ENCODE measurements around the gene ARHGAP19. TPM values are rescaled to one million over a fixed set of nuclear protein-coding genes. Genes with fewer than 3 reads are reported as not detected.
A peak's percentile ranks its signal among the peaks of the same experiment; 100 is the strongest.

Gene ARHGAP19
- total and polyA plus RNA-seq, 9 of the 15 experiments (the other 6 are each of a cell fraction or from before 2014, with no cell fraction given): 14.8 to 49.5 (median 26.8) TPM

- TF ChIP-seq TFE3 (CRISPR knock-in tag; IDR thresholded peaks at IDR 0.05) (no peak), CBX2 (IDR thresholded peaks at IDR 0.05; ENCODE audit: insufficient read depth, low read length, poor library complexity, severe bottlenecking) (no peak), GTF2F1 (IDR thresholded peaks at IDR 0.05; ENCODE audit: low read depth, low read length) (no peak), TCFL5 (CRISPR knock-in tag; conservative IDR thresholded peaks at IDR 0.05) (no peak), BRD9 (IDR thresholded peaks at IDR 0.05; ENCODE audit: low read depth, partially characterized antibody) (no peak), CHD4 (IDR thresholded peaks at IDR 0.05; ENCODE audit: insufficient read depth, insufficient replicate concordance, low read depth, low read length, poor library complexity, severe bottlenecking) (no peak), HSF4 (CRISPR knock-in tag; IDR thresholded peaks at IDR 0.05; ENCODE audit: borderline replicate concordance) (no peak), KAT2B (IDR thresholded peaks at IDR 0.05; ENCODE audit: low read depth, low read length) (no peak), DDX20 (tag; IDR thresholded peaks at IDR 0.05; ENCODE audit: low read depth) (no peak), VEZF1 (CRISPR knock-in tag; IDR thresholded peaks at IDR 0.05) (peak; percentile 85), SMAD1 (IDR thresholded peaks at IDR 0.05; ENCODE audit: low read depth, low read length, partially characterized antibody) (no peak), HLTF (IDR thresholded peaks at IDR 0.05) (no peak), KDM2B (CRISPR knock-in tag; IDR thresholded peaks at IDR 0.05) (no peak), USF1 (CRISPR knock-in tag; IDR thresholded peaks at IDR 0.05) (peak; percentile 65), MITF (IDR thresholded peaks at IDR 0.05) (no peak), ELF2 (CRISPR knock-in tag; IDR thresholded peaks at IDR 0.05) (peak; percentile 68), RAD51 (IDR thresholded peaks at IDR 0.05; ENCODE audit: borderline replicate concordance, low read depth) (no peak; the same call in 1 of the 2 replicates), ZNF583 (CRISPR knock-in tag; IDR thresholded peaks at IDR 0.05) (no peak), NR3C1 (CRISPR knock-in tag; IDR thresholded peaks at IDR 0.05) (peak; percentile 31; the same call in 1 of the 2 replicates), HMGXB4 (CRISPR knock-in tag; IDR thresholded peaks at IDR 0.05) (no peak; the same call in 1 of the 2 replicates), HCFC1 (IDR thresholded peaks at IDR 0.05; ENCODE audit: low read depth, low read length) (no peak)
These were observed 42.1 kb upstream of the ARHGAP19 start, which contains the start of gene FRAT2 (continued) for GRCh38 chr10:97334370-97335175.

Measured in K562 (cell line).